GM06990 (cell line): ENCODE data around the gene NTMT1.

Experiments
- DNase-seq: peaks from one replicate; pipeline ENCODE4 v3.0.0-alpha.2; 2011; ENCODE audit not compliant: insufficient read length; ENCODE audit errors: extremely low read depth
- H3K27me3 ChIP-seq: replicated peaks from 2 replicates; pipeline ENCODE4 v1.6.0; 2011; ENCODE audit warnings: low read length; ENCODE audit not compliant: control insufficient read depth, insufficient read depth
- H3K36me3 ChIP-seq: 2 replicates; pipeline ENCODE4 v1.5.1; 2011; ENCODE audit warnings: low read length; ENCODE audit not compliant: control insufficient read depth, insufficient read depth
- H3K4me3 ChIP-seq: replicated peaks from 2 replicates; pipeline ENCODE4 v1.5.1; 2011; ENCODE audit warnings: low read depth, mild to moderate bottlenecking, control low read depth, low read length
- TF ChIP-seq, protein P1 (sequence below): IDR thresholded peaks from 2 replicates; pipeline ENCODE4 v1.5.1; 2011; ENCODE audit warnings: low read length, control low read depth, mild to moderate bottlenecking, inconsistent platforms; ENCODE audit not compliant: insufficient read depth, poor library complexity, severe bottlenecking

The NTMT1 gene

DNA sequence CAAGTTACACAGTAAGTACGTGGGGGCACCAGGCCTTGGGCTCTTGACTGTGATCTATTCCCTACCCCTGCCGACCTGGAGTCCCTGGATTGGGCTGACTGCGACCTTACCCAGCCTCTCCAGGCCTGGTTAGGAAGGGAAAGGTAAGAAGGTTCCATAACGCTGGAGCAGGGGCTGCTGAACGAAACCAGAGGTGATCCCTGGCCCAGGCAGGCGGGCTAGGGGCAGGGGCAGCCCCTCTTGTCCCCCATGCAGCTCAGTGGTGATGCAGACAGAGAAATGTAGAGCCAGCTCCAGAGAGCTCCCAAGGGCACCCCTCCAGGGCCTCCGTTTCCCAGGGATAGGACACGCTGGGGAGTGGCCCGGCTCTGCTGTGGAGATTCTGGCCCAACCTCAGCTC is 53.6 kb downstream of the NTMT1 start:
- H3K4me3 ChIP-seq, result no peak overlapping the region
- no peaks in the 10 kb centered on the region; the same call in none of the 2 replicates for H3K27me3 ChIP-seq
- TF ChIP-seq, protein P1, sequence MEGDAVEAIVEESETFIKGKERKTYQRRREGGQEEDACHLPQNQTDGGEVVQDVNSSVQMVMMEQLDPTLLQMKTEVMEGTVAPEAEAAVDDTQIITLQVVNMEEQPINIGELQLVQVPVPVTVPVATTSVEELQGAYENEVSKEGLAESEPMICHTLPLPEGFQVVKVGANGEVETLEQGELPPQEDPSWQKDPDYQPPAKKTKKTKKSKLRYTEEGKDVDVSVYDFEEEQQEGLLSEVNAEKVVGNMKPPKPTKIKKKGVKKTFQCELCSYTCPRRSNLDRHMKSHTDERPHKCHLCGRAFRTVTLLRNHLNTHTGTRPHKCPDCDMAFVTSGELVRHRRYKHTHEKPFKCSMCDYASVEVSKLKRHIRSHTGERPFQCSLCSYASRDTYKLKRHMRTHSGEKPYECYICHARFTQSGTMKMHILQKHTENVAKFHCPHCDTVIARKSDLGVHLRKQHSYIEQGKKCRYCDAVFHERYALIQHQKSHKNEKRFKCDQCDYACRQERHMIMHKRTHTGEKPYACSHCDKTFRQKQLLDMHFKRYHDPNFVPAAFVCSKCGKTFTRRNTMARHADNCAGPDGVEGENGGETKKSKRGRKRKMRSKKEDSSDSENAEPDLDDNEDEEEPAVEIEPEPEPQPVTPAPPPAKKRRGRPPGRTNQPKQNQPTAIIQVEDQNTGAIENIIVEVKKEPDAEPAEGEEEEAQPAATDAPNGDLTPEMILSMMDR, result no peak
- DNase-seq, result no peak
- no peaks in the 10 kb centered on the region for H3K36me3 ChIP-seq

DNA sequence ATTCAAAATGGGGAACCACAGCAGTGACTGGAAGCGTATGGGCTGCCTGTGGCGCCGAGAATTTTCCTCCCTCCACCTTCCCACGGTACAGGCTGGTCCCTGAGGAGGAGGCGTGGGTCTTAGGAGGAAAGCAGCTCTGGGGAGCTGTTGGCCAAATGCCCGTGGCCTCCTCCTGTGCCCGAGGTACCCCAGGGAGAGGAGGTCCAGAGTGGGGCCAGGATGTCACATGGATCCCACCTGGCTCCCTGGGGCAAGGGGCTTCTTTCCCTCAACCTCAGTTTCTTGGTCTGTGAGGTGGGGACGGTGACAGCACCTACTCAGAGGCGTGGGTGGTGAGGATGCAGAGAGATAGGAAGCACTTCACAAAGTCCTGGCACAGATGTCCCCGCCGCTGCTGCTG is 56.0 kb downstream of the NTMT1 start:
- TF ChIP-seq, protein P1, result no peak
- H3K36me3 ChIP-seq, result no peaks in the 10 kb centered on the region
- H3K4me3 ChIP-seq, result no peak overlapping the region
- no peaks in the 10 kb centered on the region for H3K27me3 ChIP-seq
- DNase-seq, result no peak

- TF ChIP-seq, protein P1, result no peak
Measured at GRCh38 chr9:129682381-129682780, 56.4 kb downstream of the NTMT1 start.

GRCh38 chr9:129685220-129685932 is 59.4 kb downstream of the NTMT1 start:
- no peak for DNase-seq
- TF ChIP-seq, protein P1, result no peak
- Histone ChIP-seq H3K36me3 (no peaks in the 10 kb centered on the region), H3K27me3 (no peaks in the 10 kb centered on the region; the same call in 1 of the 2 replicates), H3K4me3 (no peak overlapping the region)

More at GRCh38 chr9:129682381-129682780, 56.4 kb downstream of the NTMT1 start:
- no peaks in the 10 kb centered on the region; the same call in 1 of the 2 replicates for H3K27me3 ChIP-seq
- H3K4me3 ChIP-seq, result no peak overlapping the region
- H3K36me3 ChIP-seq, result no peaks in the 10 kb centered on the region
- DNase-seq, result no peak
